GM18868 (cell line): Measurements from ENCODE around the gene PRSS23.
A peak's percentile ranks its signal among the peaks of the same experiment; 100 is the strongest.
"Not testable (repeated sequence)": the region's sequence is repeated elsewhere in the genome, so short reads cannot be mapped to it uniquely, and the experiment has no call there.

Source experiments
- ATAC-seq: cut with Tn5 transposase; IDR thresholded peaks from one replicate; pipeline ENCODE4 v1.9.1; 2021; ENCODE audit warnings: mild to moderate bottlenecking, moderate library complexity; ENCODE audit not compliant: unreplicated experiment

PRSS23 gene

GRCh38 chr11:86800076-86800959 lies at the start of gene PRSS23:
PRSS23 (plus strand) TSS chr11:86800542; CDS start chr11:86807644, 7,102 bp downstream.
- ATAC-seq, result peak; percentile 51

GRCh38 chr11:86753459-86753858 lies 46.9 kb upstream of the PRSS23 start:
- ATAC-seq, result no peak

- no peak for ATAC-seq
Observed at GRCh38 chr11:86755146-86755545, 45.2 kb upstream of the PRSS23 start.

GRCh38 chr11:86758171-86758570 lies 42.2 kb upstream of the PRSS23 start:
- no peak for ATAC-seq

GRCh38 chr11:86760577-86760976 lies 39.8 kb upstream of the PRSS23 start:
- no peak for ATAC-seq

GRCh38 chr11:86761978-86762377 lies 38.4 kb upstream of the PRSS23 start:
- ATAC-seq, result no peak

GRCh38 chr11:86765203-86765602 lies 35.1 kb upstream of the PRSS23 start:
- ATAC-seq, result no peak

- ATAC-seq, result no peak
Observed at GRCh38 chr11:86765878-86766277, 34.5 kb upstream of the PRSS23 start.

- no peak for ATAC-seq
Observed at GRCh38 chr11:86769219-86769618, 31.1 kb upstream of the PRSS23 start.

- ATAC-seq, result not testable (repeated sequence)
Observed at GRCh38 chr11:86770473-86771027, 29.8 kb upstream of the PRSS23 start.

GRCh38 chr11:86772999-86773398 lies 27.3 kb upstream of the PRSS23 start:
- ATAC-seq, result no peak

- ATAC-seq, result no peak
Observed at GRCh38 chr11:86773513-86774252, 26.7 kb upstream of the PRSS23 start.

- ATAC-seq, result no peak
Observed at GRCh38 chr11:86774417-86774816, 25.9 kb upstream of the PRSS23 start.

GRCh38 chr11:86775361-86775760 lies 25.0 kb upstream of the PRSS23 start:
- ATAC-seq, result no peak

GRCh38 chr11:86781546-86781945 lies 18.8 kb upstream of the PRSS23 start:
- ATAC-seq, result no peak

GRCh38 chr11:86782742-86783141 lies 17.6 kb upstream of the PRSS23 start:
- ATAC-seq, result no peak

- ATAC-seq, result no peak
Observed at GRCh38 chr11:86783661-86784060, 16.7 kb upstream of the PRSS23 start.

- ATAC-seq, result no peak
Observed at GRCh38 chr11:86784241-86784681, 16.1 kb upstream of the PRSS23 start.

- no peak for ATAC-seq
Observed at GRCh38 chr11:86785576-86785975, 14.8 kb upstream of the PRSS23 start.

GRCh38 chr11:86787018-86787536 lies 13.3 kb upstream of the PRSS23 start:
- no peak for ATAC-seq

- ATAC-seq, result no peak
Observed at GRCh38 chr11:86787656-86788055, 12.7 kb upstream of the PRSS23 start.
